ENCODE data around the gene XPO5.
"Not testable (repeated sequence)": the region's sequence is repeated elsewhere in the genome, so short reads cannot be mapped to it uniquely, and the experiment has no call there.

Gene XPO5

DNA sequence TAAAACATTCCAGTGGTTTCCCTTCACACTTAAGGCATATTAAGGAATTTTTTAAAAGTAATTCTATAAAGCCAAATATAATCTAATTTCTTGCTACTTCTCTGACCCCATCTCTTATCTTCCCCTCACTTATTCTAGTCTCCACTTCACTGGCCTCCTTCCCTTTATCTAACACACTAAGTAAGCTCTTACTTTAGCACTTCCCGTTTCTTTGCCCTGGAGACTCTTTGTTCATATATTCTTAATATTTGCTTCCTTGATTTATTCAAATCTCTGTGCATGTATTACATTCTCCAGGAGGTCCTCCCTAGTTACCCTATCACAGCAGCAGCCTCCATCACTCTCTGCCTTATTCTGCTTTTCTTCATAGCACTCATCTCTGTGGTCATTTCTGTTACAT, 33.0 kb upstream of the XPO5 start:
- no peaks in the 10 kb centered on the region for H3K27me3 Mint-ChIP-seq (ENCODE audit: low read depth)
- H3K27ac Mint-ChIP-seq = no peak overlapping the region
- H3K4me1 Mint-ChIP-seq (ENCODE audit: low read depth) = peaks cover 2% of the 10 kb centered on the region
- peaks cover 55% of the 10 kb centered on the region for H3K36me3 Mint-ChIP-seq (ENCODE audit: low read depth)
- H3K4me3 Mint-ChIP-seq = no peak overlapping the region
- no peak for DNase-seq (ENCODE audit: low spot score)
- no peaks in the 10 kb centered on the region for H3K9me3 Mint-ChIP-seq

DNA sequence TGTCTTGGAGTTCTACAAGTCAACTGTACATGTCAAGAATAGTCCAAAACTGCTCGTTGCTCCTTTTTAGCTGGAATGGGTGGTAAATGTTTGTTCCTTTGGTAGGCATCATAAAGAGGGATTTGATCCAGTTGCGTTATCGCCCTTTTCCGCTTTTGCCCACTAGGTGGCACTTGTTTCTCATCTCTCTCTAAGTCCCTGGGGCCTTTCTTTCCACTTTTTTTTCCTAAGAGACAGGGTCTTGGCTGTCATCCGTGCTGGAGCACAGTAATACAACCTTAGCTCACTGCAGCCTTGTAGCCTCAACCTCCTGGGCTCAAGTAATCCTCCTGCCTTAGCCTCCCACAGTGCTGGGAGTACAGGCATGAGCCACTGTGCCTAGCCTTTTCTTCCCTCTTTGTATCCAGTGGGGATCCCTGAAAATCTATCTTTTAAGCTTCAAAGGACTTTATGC, 32.5 kb upstream of the XPO5 start:
- no peaks in the 10 kb centered on the region for H3K9me3 Mint-ChIP-seq
- H3K27ac Mint-ChIP-seq = no peak overlapping the region
- DNase-seq (ENCODE audit: low spot score) = peak; percentile 26
- no peaks in the 10 kb centered on the region for H3K27me3 Mint-ChIP-seq (ENCODE audit: low read depth)
- peaks cover 2% of the 10 kb centered on the region for H3K4me1 Mint-ChIP-seq (ENCODE audit: low read depth)
- H3K36me3 Mint-ChIP-seq (ENCODE audit: low read depth) = peaks cover 55% of the 10 kb centered on the region
- H3K4me3 Mint-ChIP-seq = no peak overlapping the region

DNA sequence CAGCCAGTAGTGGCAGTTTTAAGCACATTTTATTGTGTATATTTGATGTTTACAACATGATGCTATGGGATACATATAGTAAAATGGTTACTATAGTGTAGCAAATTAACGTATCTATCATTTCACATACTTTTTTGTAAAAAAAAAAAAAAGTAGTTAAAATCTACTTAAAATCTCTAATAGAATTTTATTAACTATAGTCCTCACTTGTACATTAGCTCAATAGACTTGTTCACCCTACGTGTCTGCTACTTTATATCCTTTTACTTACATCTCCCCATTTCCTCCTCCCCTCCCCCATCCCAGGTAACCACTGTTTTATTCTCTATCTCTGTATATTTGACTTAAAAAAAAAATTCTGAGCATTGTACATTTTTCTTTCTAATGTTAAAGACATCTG, 30.2 kb upstream of the XPO5 start:
- Mint-ChIP-seq H3K4me1 (ENCODE audit: low read depth) (peaks cover 2% of the 10 kb centered on the region), H3K27ac (no peak overlapping the region), H3K36me3 (ENCODE audit: low read depth) (peaks cover 61% of the 10 kb centered on the region), H3K9me3 (no peaks in the 10 kb centered on the region), H3K4me3 (no peak overlapping the region), H3K27me3 (ENCODE audit: low read depth) (no peaks in the 10 kb centered on the region)
- no peak for DNase-seq (ENCODE audit: low spot score)

DNA sequence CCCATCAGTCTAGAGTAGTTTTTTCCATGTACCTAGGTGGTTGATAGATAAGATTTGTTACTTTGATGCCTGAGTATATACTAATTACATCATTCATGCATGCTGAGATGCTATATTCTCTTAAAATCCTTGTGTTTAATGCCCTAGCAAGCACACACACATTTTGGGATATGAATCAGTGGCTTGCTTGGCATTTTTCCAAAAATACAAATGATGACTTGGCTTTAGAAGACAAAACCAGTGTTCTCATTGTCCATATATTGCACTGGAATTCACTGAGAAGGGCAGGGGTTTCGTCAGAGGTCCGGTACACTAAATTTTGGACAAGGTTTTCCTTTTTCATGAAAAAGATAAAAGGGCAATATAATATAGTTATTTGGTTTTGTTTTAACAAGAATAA, 28.3 kb upstream of the XPO5 start:
- H3K9me3 Mint-ChIP-seq = no peaks in the 10 kb centered on the region
- no peak overlapping the region for H3K4me3 Mint-ChIP-seq
- DNase-seq (ENCODE audit: low spot score) = no peak
- H3K4me1 Mint-ChIP-seq (ENCODE audit: low read depth) = peaks cover 3% of the 10 kb centered on the region
- peaks cover 57% of the 10 kb centered on the region for H3K36me3 Mint-ChIP-seq (ENCODE audit: low read depth)
- H3K27ac Mint-ChIP-seq = no peak overlapping the region
- H3K27me3 Mint-ChIP-seq (ENCODE audit: low read depth) = no peaks in the 10 kb centered on the region

DNA sequence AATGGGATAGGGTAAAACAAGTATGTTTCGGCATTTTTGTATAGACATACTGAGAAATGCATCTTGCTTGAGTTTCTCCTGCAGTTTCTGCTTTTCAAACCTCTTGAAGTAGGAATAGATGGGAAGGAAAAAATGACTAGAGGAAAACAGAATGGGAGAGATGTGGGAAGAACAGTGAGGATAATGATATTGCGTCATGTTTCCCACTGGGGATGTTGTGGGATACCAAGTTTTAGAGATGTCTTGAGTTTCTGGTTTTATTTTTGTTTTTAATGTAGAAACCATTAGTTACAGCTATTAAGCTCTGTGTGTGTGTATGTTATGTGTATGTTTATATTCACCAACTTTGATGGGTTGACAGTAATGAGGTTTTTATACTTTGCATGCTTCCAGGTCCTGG, 24.8 kb upstream of the XPO5 start:
- H3K27me3 Mint-ChIP-seq (ENCODE audit: low read depth) = no peaks in the 10 kb centered on the region
- H3K4me1 Mint-ChIP-seq (ENCODE audit: low read depth) = peaks cover 1% of the 10 kb centered on the region
- H3K27ac Mint-ChIP-seq = peak overlapping the region; percentile 38
- H3K36me3 Mint-ChIP-seq (ENCODE audit: low read depth) = peaks cover 51% of the 10 kb centered on the region
- no peaks in the 10 kb centered on the region for H3K9me3 Mint-ChIP-seq
- H3K4me3 Mint-ChIP-seq = no peak overlapping the region
- no peak for DNase-seq (ENCODE audit: low spot score)

DNA sequence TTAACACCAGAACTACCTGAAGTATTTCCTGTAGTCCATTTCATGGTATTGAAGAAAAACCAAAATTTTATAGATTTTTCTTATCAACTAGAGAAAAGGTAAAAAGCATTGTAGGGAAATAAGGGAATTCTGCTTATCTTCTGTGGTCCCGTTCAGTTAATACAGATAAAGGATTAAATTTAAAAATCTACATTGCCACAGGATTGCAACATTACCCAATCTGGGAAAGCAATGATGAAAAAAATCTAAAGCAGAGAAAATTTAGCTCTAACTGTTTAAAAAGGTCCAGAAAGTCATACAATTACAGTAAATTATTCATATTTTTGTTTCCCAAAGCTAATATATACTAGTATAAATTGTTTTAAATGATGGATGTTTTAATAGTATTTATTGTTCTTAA, 18.1 kb upstream of the XPO5 start:
- H3K27me3 Mint-ChIP-seq (ENCODE audit: low read depth) = no peaks in the 10 kb centered on the region
- H3K27ac Mint-ChIP-seq = no peak overlapping the region
- DNase-seq (ENCODE audit: low spot score) = no peak
- peaks cover 39% of the 10 kb centered on the region for H3K36me3 Mint-ChIP-seq (ENCODE audit: low read depth)
- H3K4me1 Mint-ChIP-seq (ENCODE audit: low read depth) = peaks cover 5% of the 10 kb centered on the region
- no peaks in the 10 kb centered on the region for H3K9me3 Mint-ChIP-seq
- H3K4me3 Mint-ChIP-seq = no peak overlapping the region

DNA sequence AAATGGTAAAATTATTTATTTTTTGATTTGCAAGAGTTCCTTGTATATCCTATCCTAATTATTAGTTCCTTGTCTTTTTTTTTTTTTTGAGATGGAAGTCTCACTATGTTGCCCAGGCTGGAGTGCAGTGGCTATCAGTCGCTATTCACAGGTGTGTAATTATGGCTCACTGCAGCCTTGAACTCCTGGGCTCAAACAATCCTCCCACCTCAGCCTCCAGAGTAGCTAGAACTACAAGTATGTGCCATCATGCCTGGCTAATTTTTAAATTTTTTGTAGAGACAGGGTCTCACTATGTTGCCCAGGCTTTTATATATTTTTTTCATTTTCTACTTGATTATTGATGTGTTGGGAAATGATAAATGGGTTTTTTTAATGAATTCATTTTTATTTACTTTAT, 13.7 kb upstream of the XPO5 start:
- H3K9me3 Mint-ChIP-seq; DNase-seq (ENCODE audit: low spot score); H3K27me3 Mint-ChIP-seq (ENCODE audit: low read depth); H3K27ac Mint-ChIP-seq; H3K4me3 Mint-ChIP-seq: not testable (repeated sequence)
- peaks cover 23% of the 10 kb centered on the region for H3K4me1 Mint-ChIP-seq (ENCODE audit: low read depth)
- H3K36me3 Mint-ChIP-seq (ENCODE audit: low read depth) = peaks cover 55% of the 10 kb centered on the region

DNA sequence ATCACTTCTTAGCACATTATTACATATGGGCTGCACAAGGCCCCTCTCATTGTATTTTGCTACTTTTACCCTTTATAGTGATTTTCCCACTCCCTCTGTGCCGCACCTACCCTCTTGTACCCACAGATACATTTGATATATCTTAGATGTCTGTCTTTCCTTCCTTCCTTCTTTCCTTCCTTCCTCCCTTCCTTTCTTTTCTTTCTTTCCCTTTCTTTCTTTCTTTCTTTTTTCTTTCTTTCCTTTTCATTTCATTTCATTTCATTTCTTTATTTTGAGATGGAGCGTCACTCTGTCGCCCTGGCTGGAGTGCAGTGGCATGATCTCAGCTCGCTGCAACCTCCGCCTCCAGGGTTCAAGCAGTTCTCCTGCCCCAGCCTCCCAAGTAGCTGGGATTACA, 12.4 kb upstream of the XPO5 start:
- Mint-ChIP-seq H3K4me1 (ENCODE audit: low read depth) (peaks cover 36% of the 10 kb centered on the region), H3K4me3 (no peak overlapping the region), H3K36me3 (ENCODE audit: low read depth) (peaks cover 67% of the 10 kb centered on the region), H3K27me3 (ENCODE audit: low read depth) (no peaks in the 10 kb centered on the region), H3K27ac (peak overlapping the region; percentile 28), H3K9me3 (no peaks in the 10 kb centered on the region)
- no peak for DNase-seq (ENCODE audit: low spot score)

GRCh38 chr6:43584892-43585570, 9.2 kb upstream of the XPO5 start:
- Mint-ChIP-seq H3K27ac (peak overlapping the region; percentile 69), H3K4me3 (peak overlapping the region; percentile 50), H3K36me3 (ENCODE audit: low read depth) (peaks cover 66% of the 10 kb centered on the region), H3K9me3 (no peaks in the 10 kb centered on the region), H3K27me3 (ENCODE audit: low read depth) (no peaks in the 10 kb centered on the region), H3K4me1 (ENCODE audit: low read depth) (peaks cover 37% of the 10 kb centered on the region)
- DNase-seq (ENCODE audit: low spot score) = peak; percentile 10

DNA sequence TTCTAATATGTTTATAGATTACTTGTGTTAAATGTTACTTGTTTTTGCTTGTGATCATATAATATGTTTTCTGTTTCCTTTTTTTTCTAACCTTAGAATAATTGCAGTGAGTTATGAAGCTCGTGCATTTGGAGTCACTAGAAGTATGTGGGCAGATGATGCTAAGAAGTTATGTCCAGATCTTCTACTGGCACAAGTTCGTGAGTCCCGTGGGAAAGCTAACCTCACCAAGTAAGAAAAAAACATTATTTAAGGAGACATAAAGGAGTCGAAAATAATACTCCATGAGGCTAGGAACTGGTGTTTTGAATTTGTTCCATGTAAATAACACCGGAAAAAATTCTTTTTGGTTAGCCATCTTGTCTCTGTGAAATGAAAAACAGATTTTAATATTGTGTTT, 7.1 kb upstream of the XPO5 start:
- Mint-ChIP-seq H3K27me3 (ENCODE audit: low read depth) (no peaks in the 10 kb centered on the region), H3K27ac (no peak overlapping the region), H3K9me3 (no peaks in the 10 kb centered on the region), H3K4me1 (ENCODE audit: low read depth) (peaks cover 51% of the 10 kb centered on the region), H3K36me3 (ENCODE audit: low read depth) (peaks cover 66% of the 10 kb centered on the region), H3K4me3 (no peak overlapping the region)
- no peak for DNase-seq (ENCODE audit: low spot score)

GRCh38 chr6:43579171-43579570, 3.3 kb upstream of the XPO5 start:
- Mint-ChIP-seq H3K4me1 (ENCODE audit: low read depth) (peaks cover 39% of the 10 kb centered on the region), H3K4me3 (peak overlapping the region; percentile 99), H3K36me3 (ENCODE audit: low read depth) (peaks cover 50% of the 10 kb centered on the region), H3K27me3 (ENCODE audit: low read depth) (no peaks in the 10 kb centered on the region), H3K27ac (peak overlapping the region; percentile 54), H3K9me3 (no peaks in the 10 kb centered on the region)
- DNase-seq (ENCODE audit: low spot score) = no peak

DNA sequence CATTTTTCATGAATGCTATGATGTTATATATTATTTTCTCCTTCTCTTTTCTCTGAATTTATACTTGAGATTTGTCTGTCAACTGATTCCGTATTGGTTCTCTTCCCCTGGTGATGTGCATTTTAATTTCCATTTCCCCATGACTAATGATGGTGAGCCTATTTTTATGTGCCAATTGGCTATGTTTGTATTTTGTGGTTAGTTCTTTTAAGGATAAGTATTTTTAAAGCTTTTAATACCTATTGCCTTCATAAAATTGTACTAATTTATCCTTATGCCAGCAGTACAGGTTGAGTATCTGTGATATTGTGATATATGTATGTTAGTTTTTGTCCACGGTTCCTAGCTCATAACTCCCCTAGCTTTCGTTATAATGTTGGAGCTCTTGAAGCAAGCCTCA, 2.9 kb upstream of the XPO5 start:
- peaks cover 35% of the 10 kb centered on the region for H3K4me1 Mint-ChIP-seq (ENCODE audit: low read depth)
- H3K27me3 Mint-ChIP-seq (ENCODE audit: low read depth) = no peaks in the 10 kb centered on the region
- H3K27ac Mint-ChIP-seq = peak overlapping the region; percentile 54
- no peaks in the 10 kb centered on the region for H3K9me3 Mint-ChIP-seq
- peak overlapping the region; percentile 99 for H3K4me3 Mint-ChIP-seq
- peaks cover 45% of the 10 kb centered on the region for H3K36me3 Mint-ChIP-seq (ENCODE audit: low read depth)
- DNase-seq (ENCODE audit: low spot score) = no peak

- Mint-ChIP-seq H3K27me3 (ENCODE audit: low read depth) (no peaks in the 10 kb centered on the region), H3K27ac (peak overlapping the region; percentile 97), H3K4me3 (peak overlapping the region; percentile 99), H3K4me1 (ENCODE audit: low read depth) (peaks cover 39% of the 10 kb centered on the region), H3K9me3 (no peaks in the 10 kb centered on the region), H3K36me3 (ENCODE audit: low read depth) (peaks cover 46% of the 10 kb centered on the region)
- DNase-seq (ENCODE audit: low spot score) = no peak
These were observed 600 bp downstream of the XPO5 start for GRCh38 chr6:43575105-43575771.

DNA sequence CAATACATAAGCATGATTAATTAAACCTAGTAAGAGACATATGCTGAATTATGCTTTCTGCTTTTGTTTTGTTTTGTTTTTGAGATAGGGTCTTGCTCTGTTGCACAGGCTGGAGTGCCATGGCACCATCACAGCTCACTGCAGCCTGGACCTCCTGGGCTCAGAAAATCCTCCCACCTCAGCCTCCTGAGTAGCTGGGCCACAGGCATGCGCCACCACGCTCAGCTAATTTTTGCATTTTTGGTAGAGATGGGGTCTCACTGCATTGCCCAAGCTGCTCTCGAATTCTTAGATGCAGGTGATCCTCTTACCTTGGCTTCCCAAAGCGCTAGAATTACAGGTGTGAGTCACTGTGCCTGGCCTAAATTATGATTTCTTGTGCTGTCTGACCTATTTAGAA, 3.8 kb downstream of the XPO5 start:
- peaks cover 40% of the 10 kb centered on the region for H3K36me3 Mint-ChIP-seq (ENCODE audit: low read depth)
- H3K4me1 Mint-ChIP-seq (ENCODE audit: low read depth) = peaks cover 20% of the 10 kb centered on the region
- no peaks in the 10 kb centered on the region for H3K27me3 Mint-ChIP-seq (ENCODE audit: low read depth)
- no peak overlapping the region for H3K4me3 Mint-ChIP-seq
- no peak overlapping the region for H3K27ac Mint-ChIP-seq
- H3K9me3 Mint-ChIP-seq = no peaks in the 10 kb centered on the region
- no peak for DNase-seq (ENCODE audit: low spot score)
